ENCODE data around the gene NECAP2.
"Not testable (repeated sequence)": the region's sequence is repeated elsewhere in the genome, so short reads cannot be mapped to it uniquely, and the experiment has no call there.

NECAP2 gene

GRCh38 chr1:16478091-16478490 is 37.6 kb downstream of the NECAP2 start:
- H3K4me3 ChIP-seq (ENCODE audit: low read depth, low read length): no peak overlapping the region
- no peak for TF ChIP-seq CTCF (IDR thresholded peaks at IDR 0.05; ENCODE audit: low read depth, low read length, missing control alignments)
- in situ Hi-C loops (cut with HindIII; ENCODE audit: low sequenced_read_pairs): no loop called here
- no peak for DNase-seq (ENCODE audit: low read depth)

GRCh38 chr1:16483146-16483545 is 42.6 kb downstream of the NECAP2 start:
- H3K4me3 ChIP-seq (ENCODE audit: low read depth, low read length); in situ Hi-C loops (cut with HindIII; ENCODE audit: low sequenced_read_pairs); DNase-seq (ENCODE audit: low read depth): not testable (repeated sequence)

- H3K4me3 ChIP-seq (ENCODE audit: low read depth, low read length); DNase-seq (ENCODE audit: low read depth); in situ Hi-C loops (cut with HindIII; ENCODE audit: low sequenced_read_pairs): not testable (repeated sequence)
These were observed 43.3 kb downstream of the NECAP2 start for GRCh38 chr1:16483639-16484500.

- TF ChIP-seq CTCF (IDR thresholded peaks at IDR 0.05; ENCODE audit: low read depth, low read length, missing control alignments): no peak
- DNase-seq (ENCODE audit: low read depth): no peak
- no peak overlapping the region for H3K4me3 ChIP-seq (ENCODE audit: low read depth, low read length)
- in situ Hi-C loops (cut with HindIII; ENCODE audit: low sequenced_read_pairs): no loop called here
These were observed 43.9 kb downstream of the NECAP2 start for GRCh38 chr1:16484501-16484835.

GRCh38 chr1:16484931-16485330 is 44.4 kb downstream of the NECAP2 start:
- TF ChIP-seq CTCF (IDR thresholded peaks at IDR 0.05; ENCODE audit: low read depth, low read length, missing control alignments): no peak
- DNase-seq (ENCODE audit: low read depth): no peak
- no peak overlapping the region for H3K4me3 ChIP-seq (ENCODE audit: low read depth, low read length)
- in situ Hi-C loops (cut with HindIII; ENCODE audit: low sequenced_read_pairs): no loop called here

GRCh38 chr1:16486316-16486715 is 45.8 kb downstream of the NECAP2 start:
- H3K4me3 ChIP-seq (ENCODE audit: low read depth, low read length); DNase-seq (ENCODE audit: low read depth); in situ Hi-C loops (cut with HindIII; ENCODE audit: low sequenced_read_pairs): not testable (repeated sequence)

GRCh38 chr1:16487011-16487410 is 46.5 kb downstream of the NECAP2 start:
- DNase-seq (ENCODE audit: low read depth); in situ Hi-C loops (cut with HindIII; ENCODE audit: low sequenced_read_pairs); H3K4me3 ChIP-seq (ENCODE audit: low read depth, low read length): not testable (repeated sequence)

- DNase-seq (ENCODE audit: low read depth); in situ Hi-C loops (cut with HindIII; ENCODE audit: low sequenced_read_pairs); H3K4me3 ChIP-seq (ENCODE audit: low read depth, low read length): not testable (repeated sequence)
These were observed 48.8 kb downstream of the NECAP2 start for GRCh38 chr1:16489195-16489880.

GRCh38 chr1:16491056-16491675 is 50.6 kb downstream of the NECAP2 start:
- no peak overlapping the region for H3K4me3 ChIP-seq (ENCODE audit: low read depth, low read length)
- in situ Hi-C loops (cut with HindIII; ENCODE audit: low sequenced_read_pairs): no loop called here
- no peak for DNase-seq (ENCODE audit: low read depth)
- no peak for TF ChIP-seq CTCF (IDR thresholded peaks at IDR 0.05; ENCODE audit: low read depth, low read length, missing control alignments)

- DNase-seq (ENCODE audit: low read depth); in situ Hi-C loops (cut with HindIII; ENCODE audit: low sequenced_read_pairs); H3K4me3 ChIP-seq (ENCODE audit: low read depth, low read length): not testable (repeated sequence)
These were observed 52.4 kb downstream of the NECAP2 start for GRCh38 chr1:16492937-16493336.

- H3K4me3 ChIP-seq (ENCODE audit: low read depth, low read length); DNase-seq (ENCODE audit: low read depth); in situ Hi-C loops (cut with HindIII; ENCODE audit: low sequenced_read_pairs): not testable (repeated sequence)
These were observed 53.2 kb downstream of the NECAP2 start for GRCh38 chr1:16493731-16494130.

- DNase-seq (ENCODE audit: low read depth); H3K4me3 ChIP-seq (ENCODE audit: low read depth, low read length); in situ Hi-C loops (cut with HindIII; ENCODE audit: low sequenced_read_pairs): not testable (repeated sequence)
These were observed 57.0 kb downstream of the NECAP2 start for GRCh38 chr1:16497474-16497904.

All from astrocyte of the cerebellum (primary cell).